ENCODE data around the gene CNR2.

CNR2 gene

DNA sequence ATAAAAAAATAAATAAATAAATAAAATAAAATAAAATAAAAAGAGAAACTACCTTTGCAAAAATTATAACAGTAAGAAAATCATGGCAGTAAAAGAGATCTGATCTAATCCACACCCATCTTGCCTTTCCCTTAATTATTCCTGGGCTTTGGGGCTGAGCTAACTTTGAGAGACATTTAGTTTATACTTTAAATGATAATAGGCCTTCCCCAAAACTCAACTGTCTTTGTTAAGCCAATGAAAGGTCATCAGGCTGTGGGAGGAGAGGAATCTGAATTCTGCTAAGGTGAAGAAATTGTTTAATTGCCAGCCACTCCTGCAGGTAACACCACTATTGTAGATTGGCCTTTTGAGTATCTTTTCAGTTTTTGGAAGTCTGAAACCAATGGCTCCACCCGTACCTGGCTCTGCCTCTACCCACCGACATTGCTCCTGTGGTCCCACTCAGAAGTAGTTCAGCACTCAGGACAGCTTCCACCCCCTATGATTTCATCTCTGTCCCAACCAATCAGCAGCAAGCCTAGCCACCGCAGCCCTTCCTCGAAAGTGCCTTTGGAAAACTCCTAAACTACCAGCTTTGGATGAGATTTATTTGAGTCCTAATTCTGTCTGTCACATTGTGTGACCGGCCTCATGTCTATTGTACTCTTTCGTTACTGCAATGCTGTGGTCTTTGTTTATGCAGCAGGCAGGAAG is 23.5 kb upstream of the CNR2 start:
- Histone ChIP-seq H3K27me3 (ENCODE audit: control insufficient read depth in 2 of 2, insufficient read depth in 2 of 2, low read length in 2 of 2) (no peaks in the 10 kb centered on the region), H3K27ac (ENCODE audit: low read depth in 2 of 2, low read length in 2 of 2) (no peak overlapping the region), H3K9ac (ENCODE audit: low read depth in 1 of 2, low read length in 2 of 2) (no peak overlapping the region), H3K4me3 (ENCODE audit: low read length in 2 of 2) (no peak overlapping the region), H3K36me3 (ENCODE audit: control insufficient read depth in 2 of 2, insufficient read depth in 2 of 2, low read length in 2 of 2) (no peaks in the 10 kb centered on the region), H3K4me1 (ENCODE audit: control insufficient read depth in 2 of 2, insufficient read depth in 2 of 2, low read length in 2 of 2) (no peaks in the 10 kb centered on the region), H3K9me3 (ENCODE audit: control insufficient read depth in 2 of 2, low read length in 2 of 2) (no peaks in the 10 kb centered on the region)

DNA sequence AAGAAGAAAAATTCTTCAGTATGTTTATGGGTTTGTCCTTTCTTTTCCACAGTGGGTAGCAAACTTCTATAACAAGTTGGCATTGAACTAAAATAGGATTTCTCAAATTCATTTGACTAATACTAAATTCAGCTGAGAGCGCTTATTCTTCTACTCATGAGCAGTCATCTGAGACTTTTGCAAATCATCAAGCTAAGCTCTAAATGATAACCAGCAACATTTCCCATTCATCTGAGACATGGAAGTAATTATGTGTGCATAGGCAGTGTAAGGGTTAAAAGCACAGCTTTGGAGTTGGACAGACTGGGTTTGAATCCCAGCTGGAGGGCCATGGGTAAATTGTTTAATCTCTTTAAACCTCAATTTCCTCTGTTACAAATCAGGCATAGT is 18.3 kb upstream of the CNR2 start:
- H3K27ac ChIP-seq (ENCODE audit: low read depth in 2 of 2, low read length in 2 of 2) = no peak overlapping the region
- no peak overlapping the region for H3K4me3 ChIP-seq (ENCODE audit: low read length in 2 of 2)
- H3K9ac ChIP-seq (ENCODE audit: low read depth in 1 of 2, low read length in 2 of 2) = no peak overlapping the region
- no peaks in the 10 kb centered on the region for H3K27me3 ChIP-seq (ENCODE audit: control insufficient read depth in 2 of 2, insufficient read depth in 2 of 2, low read length in 2 of 2)
- H3K36me3 ChIP-seq (ENCODE audit: control insufficient read depth in 2 of 2, insufficient read depth in 2 of 2, low read length in 2 of 2) = no peaks in the 10 kb centered on the region
- no peaks in the 10 kb centered on the region for H3K9me3 ChIP-seq (ENCODE audit: control insufficient read depth in 2 of 2, low read length in 2 of 2)
- H3K4me1 ChIP-seq (ENCODE audit: control insufficient read depth in 2 of 2, insufficient read depth in 2 of 2, low read length in 2 of 2) = no peaks in the 10 kb centered on the region

DNA sequence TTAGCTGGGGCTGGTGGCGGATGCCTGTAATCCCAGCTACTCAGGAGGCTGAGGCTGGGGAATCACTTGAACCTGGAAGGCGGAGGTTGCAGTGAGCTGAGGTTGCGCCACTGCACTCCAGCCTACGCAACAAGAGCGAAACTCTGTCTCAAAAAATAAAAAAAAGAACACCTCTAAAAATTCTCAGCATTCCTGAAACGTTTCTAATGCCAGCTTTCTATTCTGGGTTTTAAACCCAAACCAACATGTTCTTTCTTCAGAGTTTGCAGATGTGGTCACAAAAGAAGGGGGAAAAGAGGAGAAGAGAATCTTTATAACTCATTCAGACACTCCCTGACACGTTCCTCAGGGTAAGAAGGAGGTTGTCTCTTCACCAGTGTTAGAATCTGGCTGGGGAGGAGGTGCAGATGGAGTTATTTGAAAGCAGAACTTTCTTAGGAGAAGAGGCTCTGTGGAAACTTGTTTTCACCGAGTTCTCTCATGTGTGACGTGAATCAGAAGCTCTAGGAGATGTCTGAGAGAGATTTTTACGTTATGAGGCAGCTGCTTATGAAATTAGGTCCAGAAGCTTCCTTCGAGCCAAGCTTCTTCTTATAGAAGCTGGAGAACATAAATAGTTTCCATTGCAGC is 17.8 kb upstream of the CNR2 start:
- no peak overlapping the region for H3K27ac ChIP-seq (ENCODE audit: low read depth in 2 of 2, low read length in 2 of 2)
- no peaks in the 10 kb centered on the region for H3K4me1 ChIP-seq (ENCODE audit: control insufficient read depth in 2 of 2, insufficient read depth in 2 of 2, low read length in 2 of 2)
- no peak overlapping the region for H3K9ac ChIP-seq (ENCODE audit: low read depth in 1 of 2, low read length in 2 of 2)
- no peak overlapping the region for H3K4me3 ChIP-seq (ENCODE audit: low read length in 2 of 2)
- no peaks in the 10 kb centered on the region for H3K27me3 ChIP-seq (ENCODE audit: control insufficient read depth in 2 of 2, insufficient read depth in 2 of 2, low read length in 2 of 2)
- no peaks in the 10 kb centered on the region for H3K36me3 ChIP-seq (ENCODE audit: control insufficient read depth in 2 of 2, insufficient read depth in 2 of 2, low read length in 2 of 2)
- H3K9me3 ChIP-seq (ENCODE audit: control insufficient read depth in 2 of 2, low read length in 2 of 2) = no peaks in the 10 kb centered on the region

DNA sequence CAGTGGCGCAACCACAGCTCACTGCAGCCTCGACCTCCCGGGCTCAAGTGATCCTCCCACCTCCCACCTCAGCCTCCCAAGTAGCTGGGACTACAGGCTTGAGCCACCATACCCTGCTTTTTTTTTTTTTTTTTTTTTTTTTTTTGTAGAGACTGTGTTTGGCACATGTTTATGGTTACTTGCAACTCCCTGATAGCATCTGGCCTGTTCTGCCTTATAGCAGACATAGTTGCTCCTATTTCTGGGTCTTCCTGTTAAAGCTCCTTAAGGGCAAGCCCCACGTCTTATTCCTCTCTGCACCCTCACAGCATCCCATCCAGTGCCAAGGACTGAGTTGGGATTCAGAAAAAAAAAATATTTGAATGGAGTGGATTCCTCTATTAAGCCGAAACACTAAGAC is 17.1 kb upstream of the CNR2 start:
- H3K4me1 ChIP-seq (ENCODE audit: control insufficient read depth in 2 of 2, insufficient read depth in 2 of 2, low read length in 2 of 2) = no peaks in the 10 kb centered on the region
- H3K27ac ChIP-seq (ENCODE audit: low read depth in 2 of 2, low read length in 2 of 2) = no peak overlapping the region
- H3K27me3 ChIP-seq (ENCODE audit: control insufficient read depth in 2 of 2, insufficient read depth in 2 of 2, low read length in 2 of 2) = no peaks in the 10 kb centered on the region
- no peaks in the 10 kb centered on the region for H3K36me3 ChIP-seq (ENCODE audit: control insufficient read depth in 2 of 2, insufficient read depth in 2 of 2, low read length in 2 of 2)
- H3K9ac ChIP-seq (ENCODE audit: low read depth in 1 of 2, low read length in 2 of 2) = no peak overlapping the region
- no peak overlapping the region for H3K4me3 ChIP-seq (ENCODE audit: low read length in 2 of 2)
- no peaks in the 10 kb centered on the region for H3K9me3 ChIP-seq (ENCODE audit: control insufficient read depth in 2 of 2, low read length in 2 of 2)

DNA sequence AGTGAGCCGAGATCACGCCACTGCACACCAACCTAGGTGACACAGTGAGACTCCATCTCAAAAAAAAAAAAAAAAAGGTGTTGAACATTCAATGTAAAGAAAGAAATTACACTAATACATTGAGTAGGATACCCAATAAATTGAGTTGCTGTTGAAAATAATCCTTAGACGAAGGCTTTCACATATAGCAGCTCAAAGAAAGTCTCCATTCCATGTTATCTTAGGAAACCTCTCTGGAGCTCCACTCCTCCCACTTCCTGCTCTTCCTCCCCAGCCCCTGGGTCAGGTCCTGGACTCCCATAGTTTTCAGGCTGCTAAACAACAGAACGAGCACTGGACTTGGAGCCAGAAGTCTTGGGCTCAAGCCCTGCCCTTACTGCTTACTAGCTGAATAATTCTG is 15.6 kb upstream of the CNR2 start:
- no peaks in the 10 kb centered on the region for H3K36me3 ChIP-seq (ENCODE audit: control insufficient read depth in 2 of 2, insufficient read depth in 2 of 2, low read length in 2 of 2)
- no peaks in the 10 kb centered on the region for H3K27me3 ChIP-seq (ENCODE audit: control insufficient read depth in 2 of 2, insufficient read depth in 2 of 2, low read length in 2 of 2)
- no peak overlapping the region for H3K27ac ChIP-seq (ENCODE audit: low read depth in 2 of 2, low read length in 2 of 2)
- H3K9me3 ChIP-seq (ENCODE audit: control insufficient read depth in 2 of 2, low read length in 2 of 2) = no peaks in the 10 kb centered on the region
- H3K4me1 ChIP-seq (ENCODE audit: control insufficient read depth in 2 of 2, insufficient read depth in 2 of 2, low read length in 2 of 2) = no peaks in the 10 kb centered on the region
- no peak overlapping the region for H3K4me3 ChIP-seq (ENCODE audit: low read length in 2 of 2)
- H3K9ac ChIP-seq (ENCODE audit: low read depth in 1 of 2, low read length in 2 of 2) = no peak overlapping the region

DNA sequence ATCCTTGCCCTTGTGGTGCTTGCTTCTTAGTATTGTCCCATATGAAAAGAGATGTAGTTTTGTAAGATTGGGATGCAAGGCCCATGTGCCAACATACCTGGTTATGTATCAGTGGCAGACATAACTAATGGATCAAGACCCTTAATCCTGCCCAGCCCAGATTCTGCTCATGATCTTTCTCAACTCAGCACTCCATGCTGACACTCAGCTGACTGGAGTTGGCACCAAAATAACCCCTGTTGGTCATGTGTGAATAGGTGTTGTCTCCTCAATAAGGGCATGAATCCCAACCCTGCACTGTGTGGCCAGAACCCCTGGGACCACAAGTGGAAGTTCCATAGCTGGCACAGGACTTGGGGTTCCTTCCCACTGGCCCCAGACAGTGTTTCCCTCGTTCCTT is 13.9 kb upstream of the CNR2 start:
- no peak overlapping the region for H3K9ac ChIP-seq (ENCODE audit: low read depth in 1 of 2, low read length in 2 of 2)

DNA sequence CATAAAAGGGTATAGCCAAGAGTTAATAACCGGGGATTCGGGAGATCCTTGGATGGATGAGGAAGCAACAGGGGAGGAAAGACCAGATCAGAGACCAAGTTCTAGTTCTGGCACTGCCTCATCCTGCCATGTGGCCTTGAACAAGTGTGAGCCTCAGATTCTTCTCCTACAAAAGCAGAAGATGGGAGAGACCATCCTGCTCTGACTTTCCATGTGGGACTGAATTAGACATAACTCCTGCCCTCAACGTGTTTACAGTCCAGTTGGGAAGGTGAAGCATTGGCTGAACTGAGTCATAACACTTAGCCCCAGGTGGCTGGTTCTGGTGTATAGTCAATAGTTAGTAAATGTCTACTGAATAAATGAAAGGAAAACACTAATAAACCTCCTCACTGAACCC is 12.1 kb upstream of the CNR2 start:
- H3K9me3 ChIP-seq (ENCODE audit: control insufficient read depth in 2 of 2, low read length in 2 of 2) = no peaks in the 10 kb centered on the region
- no peak overlapping the region for H3K4me3 ChIP-seq (ENCODE audit: low read length in 2 of 2)
- no peaks in the 10 kb centered on the region for H3K36me3 ChIP-seq (ENCODE audit: control insufficient read depth in 2 of 2, insufficient read depth in 2 of 2, low read length in 2 of 2)
- no peak overlapping the region for H3K9ac ChIP-seq (ENCODE audit: low read depth in 1 of 2, low read length in 2 of 2)
- H3K27ac ChIP-seq (ENCODE audit: low read depth in 2 of 2, low read length in 2 of 2) = no peak overlapping the region
- no peaks in the 10 kb centered on the region for H3K27me3 ChIP-seq (ENCODE audit: control insufficient read depth in 2 of 2, insufficient read depth in 2 of 2, low read length in 2 of 2)
- H3K4me1 ChIP-seq (ENCODE audit: control insufficient read depth in 2 of 2, insufficient read depth in 2 of 2, low read length in 2 of 2) = peaks cover 7 to 13% of the 10 kb centered on the region in 2 donors

More for the DNA sequence above, 13.9 kb upstream of the CNR2 start:
- Histone ChIP-seq H3K27me3 (ENCODE audit: control insufficient read depth in 2 of 2, insufficient read depth in 2 of 2, low read length in 2 of 2) (no peaks in the 10 kb centered on the region), H3K36me3 (ENCODE audit: control insufficient read depth in 2 of 2, insufficient read depth in 2 of 2, low read length in 2 of 2) (no peaks in the 10 kb centered on the region), H3K27ac (ENCODE audit: low read depth in 2 of 2, low read length in 2 of 2) (no peak overlapping the region), H3K9me3 (ENCODE audit: control insufficient read depth in 2 of 2, low read length in 2 of 2) (no peaks in the 10 kb centered on the region), H3K4me1 (ENCODE audit: control insufficient read depth in 2 of 2, insufficient read depth in 2 of 2, low read length in 2 of 2) (peaks cover 3 to 4% of the 10 kb centered on the region in 2 donors), H3K4me3 (ENCODE audit: low read length in 2 of 2) (no peak overlapping the region)

DNA sequence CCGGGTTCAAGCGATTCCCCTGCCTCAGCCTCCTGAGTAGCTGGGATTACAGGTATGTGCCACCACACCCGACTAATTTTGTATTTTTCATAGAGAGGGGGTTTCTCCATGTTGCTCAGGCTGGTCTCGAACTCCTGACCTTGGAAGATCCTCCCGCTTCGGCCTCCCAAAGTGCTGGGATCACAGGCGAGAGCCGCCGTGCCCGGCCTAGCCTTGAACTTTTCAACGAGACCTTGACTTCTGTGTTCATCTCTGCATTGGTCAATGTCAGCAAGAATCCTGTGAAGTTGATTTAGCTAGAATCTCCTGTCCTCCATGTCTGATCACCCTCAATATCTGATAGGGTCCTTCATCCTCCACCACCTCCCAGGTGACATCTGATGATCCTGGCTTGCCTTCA is 11.4 kb upstream of the CNR2 start:
- Histone ChIP-seq H3K4me3 (ENCODE audit: low read length in 2 of 2) (no peak overlapping the region), H3K9ac (ENCODE audit: low read depth in 1 of 2, low read length in 2 of 2) (no peak overlapping the region), H3K4me1 (ENCODE audit: control insufficient read depth in 2 of 2, insufficient read depth in 2 of 2, low read length in 2 of 2) (peaks cover 7 to 17% of the 10 kb centered on the region in 2 donors), H3K9me3 (ENCODE audit: control insufficient read depth in 2 of 2, low read length in 2 of 2) (no peaks in the 10 kb centered on the region), H3K27me3 (ENCODE audit: control insufficient read depth in 2 of 2, insufficient read depth in 2 of 2, low read length in 2 of 2) (no peaks in the 10 kb centered on the region), H3K36me3 (ENCODE audit: control insufficient read depth in 2 of 2, insufficient read depth in 2 of 2, low read length in 2 of 2) (no peaks in the 10 kb centered on the region), H3K27ac (ENCODE audit: low read depth in 2 of 2, low read length in 2 of 2) (no peak overlapping the region)

DNA sequence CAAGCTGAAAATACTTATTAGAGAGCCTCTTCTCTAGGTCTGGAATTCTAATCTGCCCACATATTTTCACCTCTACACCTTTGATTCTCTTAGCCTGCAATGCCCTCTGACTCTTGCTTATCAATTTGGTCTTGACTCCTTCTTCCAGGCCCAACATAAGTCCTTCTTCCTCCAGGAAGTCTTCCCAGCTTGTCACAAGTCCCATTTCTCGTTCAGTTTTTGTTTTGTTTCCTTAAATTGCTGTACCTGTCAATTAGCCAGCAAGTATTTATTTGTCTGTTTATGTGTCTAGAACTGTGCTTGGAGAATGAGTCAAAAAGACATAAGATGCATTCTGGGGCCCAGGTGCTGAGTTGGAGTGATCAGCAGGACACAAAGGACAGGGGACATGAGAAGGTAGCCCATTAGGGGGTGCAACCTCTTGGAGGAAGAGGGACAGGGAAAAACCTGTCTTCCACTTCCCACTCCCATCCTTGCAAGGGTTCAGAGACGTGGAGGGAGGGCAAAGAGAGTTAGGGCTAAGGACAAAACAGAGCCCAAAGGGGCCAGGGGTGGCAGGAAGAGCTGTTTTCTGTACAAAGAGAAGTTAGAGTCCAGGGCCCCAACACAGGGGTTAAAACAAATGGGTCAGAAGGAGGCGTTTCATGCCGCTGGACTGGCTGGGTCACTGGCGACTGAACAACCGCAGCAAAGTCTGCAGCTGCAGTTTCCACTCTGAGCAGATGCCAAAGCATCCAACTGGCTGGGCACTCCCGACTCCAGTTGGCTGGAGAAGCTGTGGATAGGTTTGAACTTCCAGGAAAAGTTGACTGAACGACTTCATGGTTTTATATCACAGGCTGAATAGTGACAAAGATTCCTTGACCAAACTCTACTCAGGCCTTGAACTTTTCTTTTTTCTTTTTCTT is 10.7 kb upstream of the CNR2 start:
- no peaks in the 10 kb centered on the region for H3K27me3 ChIP-seq (ENCODE audit: control insufficient read depth in 2 of 2, insufficient read depth in 2 of 2, low read length in 2 of 2)
- H3K27ac ChIP-seq (ENCODE audit: low read depth in 2 of 2, low read length in 2 of 2) = no peak overlapping the region
- H3K9ac ChIP-seq (ENCODE audit: low read depth in 1 of 2, low read length in 2 of 2) = no peak overlapping the region
- H3K4me3 ChIP-seq (ENCODE audit: low read length in 2 of 2) = no peak overlapping the region
- H3K9me3 ChIP-seq (ENCODE audit: control insufficient read depth in 2 of 2, low read length in 2 of 2) = no peaks in the 10 kb centered on the region
- H3K4me1 ChIP-seq (ENCODE audit: control insufficient read depth in 2 of 2, insufficient read depth in 2 of 2, low read length in 2 of 2) = peaks cover 7 to 17% of the 10 kb centered on the region in 2 donors
- H3K36me3 ChIP-seq (ENCODE audit: control insufficient read depth in 2 of 2, insufficient read depth in 2 of 2, low read length in 2 of 2) = no peaks in the 10 kb centered on the region

DNA sequence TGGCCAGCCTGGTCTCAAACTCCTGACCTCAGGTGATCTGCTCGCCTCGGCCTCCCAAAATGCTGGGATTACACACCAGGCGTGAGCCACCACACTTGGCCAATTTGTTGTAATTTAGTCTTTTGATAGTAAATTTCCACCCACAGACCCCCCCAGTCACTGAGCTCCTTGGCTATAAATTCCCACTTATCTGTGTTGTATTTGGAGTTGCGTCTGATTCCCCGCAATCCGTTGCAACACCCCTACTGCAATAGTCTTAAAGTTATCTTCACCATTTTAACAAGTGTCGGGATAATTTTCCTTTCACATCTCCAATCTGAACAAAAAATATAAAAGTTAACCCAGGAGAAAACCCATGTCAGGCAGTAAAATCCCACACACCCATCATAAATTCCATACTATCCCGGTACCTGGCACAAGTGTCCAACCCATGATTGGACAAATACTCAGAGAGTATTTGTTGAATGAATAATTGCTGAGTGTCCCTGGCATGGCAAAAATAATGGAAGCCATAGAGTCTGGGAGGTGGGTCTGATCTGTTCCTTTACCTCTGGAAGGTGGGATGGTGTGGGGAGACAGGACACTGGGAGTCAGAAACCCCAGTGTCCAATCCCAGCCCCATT is 9.3 kb upstream of the CNR2 start:
- Histone ChIP-seq H3K4me3 (ENCODE audit: low read length in 2 of 2) (no peak overlapping the region), H3K4me1 (ENCODE audit: control insufficient read depth in 2 of 2, insufficient read depth in 2 of 2, low read length in 2 of 2) (peaks cover 7 to 17% of the 10 kb centered on the region in 2 donors), H3K27ac (ENCODE audit: low read depth in 2 of 2, low read length in 2 of 2) (no peak overlapping the region), H3K9me3 (ENCODE audit: control insufficient read depth in 2 of 2, low read length in 2 of 2) (no peaks in the 10 kb centered on the region), H3K27me3 (ENCODE audit: control insufficient read depth in 2 of 2, insufficient read depth in 2 of 2, low read length in 2 of 2) (no peaks in the 10 kb centered on the region), H3K36me3 (ENCODE audit: control insufficient read depth in 2 of 2, insufficient read depth in 2 of 2, low read length in 2 of 2) (no peaks in the 10 kb centered on the region), H3K9ac (ENCODE audit: low read depth in 1 of 2, low read length in 2 of 2) (no peak overlapping the region)

Data from mucosa of rectum (tissue), 2 donors.